IMR-90 (cell line): ENCODE measurements around the gene C5orf52. TPM values are rescaled to one million over a fixed set of nuclear protein-coding genes. Genes with fewer than 3 reads are reported as not detected.
"Not testable (repeated sequence)": the region's sequence is repeated elsewhere in the genome, so short reads cannot be mapped to it uniquely, and the experiment has no call there.

Experiments used
- ATAC-seq: fragments of 200-7000 bp; cut with Tn5 transposase; 2 replicates; pipeline ENCODE4 v1.9.1; 2020; ENCODE audit warnings: low read depth, mild to moderate bottlenecking, moderate library complexity
- BruUV-seq: library from RNA; stranded (reverse); fragments of 400-500 nt; replicated peaks from 2 replicates; lab custom pipeline; 2021; lab: Mats Ljungman, UMichigan
- CTCF ChIA-PET: fragments of 300-600 bp; formaldehyde crosslinking; extraction: SDS; loops from one replicate; lab custom pipeline; 2021; ENCODE audit warnings: antibody characterized with exemption; lab: Yijun Ruan, JAX
- POLR2A ChIA-PET: fragments of 300-600 bp; sonication (Branson Sonifier 250); formaldehyde crosslinking; loops from one replicate; lab custom pipeline; 2022; ENCODE audit warnings: antibody characterized with exemption; ENCODE audit not compliant: unreplicated experiment; lab: Charles Lee
- DNase-seq: peaks from one replicate; pipeline ENCODE4 v3.0.0; 2013
- H2AFZ ChIP-seq: replicated peaks from 2 replicates; pipeline ENCODE3; 2013; ENCODE audit warnings: low read length, mild to moderate bottlenecking; ENCODE audit not compliant: poor library complexity
- H2AK5ac ChIP-seq: 2 replicates; pipeline ENCODE4 v1.6.1; 2013; ENCODE audit warnings: low read depth, low read length, inconsistent platforms
- H2AK9ac ChIP-seq: replicated peaks from 2 replicates; pipeline ENCODE3; 2013; ENCODE audit warnings: mild to moderate bottlenecking, low read depth, low read length, moderate library complexity; ENCODE audit not compliant: poor library complexity
- H2BK120ac ChIP-seq: 2 replicates; pipeline ENCODE4 v1.6.1; 2013; ENCODE audit warnings: low read depth, low read length, inconsistent platforms
- H2BK15ac ChIP-seq: 3 replicates; pipeline ENCODE4 v1.6.1; 2013; ENCODE audit warnings: low read depth, low read length, inconsistent platforms
- H2BK20ac ChIP-seq: 2 replicates; pipeline ENCODE4 v1.6.1; 2013; ENCODE audit warnings: low read depth, mild to moderate bottlenecking, inconsistent platforms, low read length, moderate library complexity
- H2BK5ac ChIP-seq: 2 replicates; pipeline ENCODE4 v1.6.1; 2013; ENCODE audit warnings: mild to moderate bottlenecking, low read depth, low read length, inconsistent platforms; ENCODE audit not compliant: poor library complexity, severe bottlenecking
- H3K14ac ChIP-seq: replicated peaks from 2 replicates; pipeline ENCODE4 v1.6.1; 2013; ENCODE audit warnings: low read depth, low read length, inconsistent platforms
- H3K18ac ChIP-seq: 2 replicates; pipeline ENCODE4 v1.6.1; 2013; ENCODE audit warnings: low read depth, low read length, control low read depth
- H3K23ac ChIP-seq: 2 replicates; pipeline ENCODE4 v1.6.1; 2013; ENCODE audit warnings: low read depth, low read length, inconsistent platforms
- H3K27ac ChIP-seq: 2 replicates; pipeline ENCODE4 v1.5.1; 2013; ENCODE audit warnings: mild to moderate bottlenecking, control low read depth, low read length; ENCODE audit not compliant: insufficient read depth
- H3K27me3 ChIP-seq: 2 replicates; pipeline ENCODE4 v1.6.1; 2013; ENCODE audit warnings: low read length; ENCODE audit not compliant: control insufficient read depth, insufficient read depth
- H3K36me3 ChIP-seq: 2 replicates; pipeline ENCODE4 v1.6.1; 2013; ENCODE audit warnings: low read length, mixed read lengths; ENCODE audit not compliant: control insufficient read depth, insufficient read depth
- H3K4ac ChIP-seq: 2 replicates; pipeline ENCODE4 v1.6.1; 2013; ENCODE audit warnings: low read depth, low read length, inconsistent platforms
- H3K4me1 ChIP-seq: 2 replicates; pipeline ENCODE4 v1.6.1; 2013; ENCODE audit warnings: low read length, mixed read lengths; ENCODE audit not compliant: control insufficient read depth, insufficient read depth
- H3K4me2 ChIP-seq: 2 replicates; pipeline ENCODE4 v1.6.1; 2013; ENCODE audit warnings: low read depth, mild to moderate bottlenecking, control low read depth, low read length, moderate library complexity
- H3K4me3 ChIP-seq: 2 replicates; pipeline ENCODE4 v1.5.1; 2013; ENCODE audit warnings: low read depth, mild to moderate bottlenecking, control low read depth, low read length, moderate library complexity; ENCODE audit not compliant: insufficient read depth
- H3K56ac ChIP-seq: 2 replicates; pipeline ENCODE4 v1.6.1; 2013; ENCODE audit warnings: low read length, inconsistent platforms; ENCODE audit not compliant: insufficient read depth; ENCODE audit errors: extremely low read depth
- H3K79me1 ChIP-seq, 2 experiments: 2 replicates each; pipeline ENCODE4 v1.6.1; 2013; ENCODE audit warnings: low read length in 2 of 2, inconsistent platforms in 1 of 2, low read depth in 1 of 2
- H3K9ac ChIP-seq: 2 replicates; pipeline ENCODE4 v1.6.1; 2013; ENCODE audit warnings: low read depth, low read length, control low read depth
- H3K9me1 ChIP-seq: 2 replicates; pipeline ENCODE4 v1.6.1; 2013; ENCODE audit warnings: low read length, inconsistent platforms; ENCODE audit not compliant: insufficient read depth
- H3K9me3 ChIP-seq: 2 replicates; pipeline ENCODE4 v1.6.1; 2013; ENCODE audit warnings: low read length; ENCODE audit not compliant: control insufficient read depth, insufficient read depth
- H4K20me1 ChIP-seq: 2 replicates; pipeline ENCODE4 v1.6.1; 2013; ENCODE audit warnings: low read length, inconsistent platforms; ENCODE audit not compliant: insufficient read depth
- H4K5ac ChIP-seq: 2 replicates; pipeline ENCODE4 v1.6.1; 2013; ENCODE audit warnings: mild to moderate bottlenecking, low read depth, low read length, control low read depth
- H4K8ac ChIP-seq, 2 experiments: 2 replicates each; pipeline ENCODE4 v1.6.1; 2013; ENCODE audit warnings: low read depth in 2 of 2, low read length in 2 of 2, control low read depth in 1 of 2, inconsistent platforms in 1 of 2
- H4K91ac ChIP-seq: 2 replicates; pipeline ENCODE4 v1.6.1; 2013; ENCODE audit warnings: low read depth, low read length, inconsistent platforms; ENCODE audit not compliant: insufficient read depth
- WGBS, 2 experiments: methylation state at CpG; one replicate each; pipeline versions ENCODE4 v1.1.5 to v1.1.7; 2013; ENCODE audit warnings: missing lambda C conversion rate in 2 of 2; ENCODE audit not compliant: insufficient read length in 1 of 2; ENCODE audit errors: extremely low coverage in 2 of 2; 5-methylcytosine and 5-hydroxymethylcytosine counted together
- dilution Hi-C: fragments of 300-500 bp; cut with HindIII; formaldehyde crosslinking; loops from one replicate; pipeline ENCODE4 v1.14.3; 2018; ENCODE audit warnings: low sequenced_read_pairs; ENCODE audit not compliant: unreplicated experiment
- in situ Hi-C: fragments of 300-500 bp; cut with MboI; formaldehyde crosslinking; loops from 3 replicates; pipeline ENCODE4 v1.14.3; 2019; ENCODE audit warnings: low sequenced_read_pairs, inconsistent platforms, mixed read lengths
- intact Hi-C: fragments of 100-400 bp; cut with micrococcal nuclease; formaldehyde crosslinking; loops from 2 replicates; pipeline ENCODE4 v1.10.0; 2022
- polyA plus RNA-seq, 3 experiments: library from polyadenylated mRNA; depleted of rRNA; stranded (reverse); fragments of >200 nt; gene quantifications; 2 replicates each; pipeline ENCODE4 v1.2.3, GENCODE V29; 2012; ENCODE audit warnings: low replicate concordance in 1 of 3
- total RNA-seq: library from RNA; depleted of rRNA; stranded (reverse); fragments of >200 nt; gene quantifications from 2 replicates; pipeline ENCODE4 v1.2.3, GENCODE V29; 2012

Gene C5orf52
- total and polyA plus RNA-seq, 2 of the 4 experiments (the other 2 are of a cell fraction): not detected

DNA sequence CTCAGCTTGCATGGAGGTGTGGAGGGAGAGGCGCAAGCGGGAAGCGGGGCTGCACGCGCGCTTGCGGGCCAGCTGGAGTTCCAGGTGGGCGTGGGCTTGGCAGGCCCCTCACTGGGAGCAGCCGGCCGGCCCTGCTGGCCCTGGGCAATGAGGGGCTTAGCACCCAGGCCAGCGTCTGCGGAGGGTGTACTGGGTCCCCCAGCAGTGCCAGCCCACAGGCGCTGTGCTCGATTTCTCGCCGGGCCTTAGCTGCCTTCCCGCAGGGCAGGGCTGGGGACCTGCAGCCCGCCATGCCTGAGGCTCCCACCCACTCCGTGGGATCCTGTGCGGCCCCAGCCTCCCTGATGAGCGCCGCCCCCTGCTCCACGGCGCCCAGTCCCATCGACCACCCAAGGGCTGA lies 22.5 kb downstream of the C5orf52 start:
- H3K18ac ChIP-seq, H2BK5ac ChIP-seq, H2AFZ ChIP-seq, H2AK5ac ChIP-seq, H3K36me3 ChIP-seq, H3K27me3 ChIP-seq, H4K91ac ChIP-seq, H3K23ac ChIP-seq, H2BK15ac ChIP-seq, H3K9me3 ChIP-seq, H2AK9ac ChIP-seq, DNase-seq, H3K9ac ChIP-seq, H3K4ac ChIP-seq, H3K4me3 ChIP-seq, H3K4me2 ChIP-seq, H3K79me1 ChIP-seq, H3K14ac ChIP-seq, H2BK120ac ChIP-seq, H3K9me1 ChIP-seq, H4K8ac ChIP-seq, H2BK20ac ChIP-seq, H3K27ac ChIP-seq, BruUV-seq, H4K20me1 ChIP-seq, H3K4me1 ChIP-seq, CTCF ChIA-PET, H4K5ac ChIP-seq, intact Hi-C loops, dilution Hi-C loops, in situ Hi-C loops, ATAC-seq, H3K56ac ChIP-seq: not testable (repeated sequence)
- 90% methylated on average over 2 of the region's 25 CpGs; no CpG with 5 or more reads in 1 of the 2 experiments for WGBS, 2 experiments
- POLR2A ChIA-PET: interaction anchor here (0.6 kb wide), 1 partner anchor 13 kb away, joined by 3 read pairs; no protein-coding TSS in a partner anchor

- H2BK120ac ChIP-seq, H3K4ac ChIP-seq, dilution Hi-C loops, H2BK15ac ChIP-seq, H3K14ac ChIP-seq, H3K18ac ChIP-seq, H4K91ac ChIP-seq, H2AK9ac ChIP-seq, H2BK20ac ChIP-seq, H3K79me1 ChIP-seq, CTCF ChIA-PET, H4K8ac ChIP-seq, H3K4me3 ChIP-seq, POLR2A ChIA-PET, H2BK5ac ChIP-seq, BruUV-seq, H3K56ac ChIP-seq, H3K23ac ChIP-seq, H3K27me3 ChIP-seq, H3K9me1 ChIP-seq, ATAC-seq, H4K5ac ChIP-seq, DNase-seq, H3K4me2 ChIP-seq, H3K4me1 ChIP-seq, in situ Hi-C loops, H3K36me3 ChIP-seq, H2AK5ac ChIP-seq, H3K27ac ChIP-seq, H2AFZ ChIP-seq, H3K9ac ChIP-seq, H4K20me1 ChIP-seq, H3K9me3 ChIP-seq, intact Hi-C loops: not testable (repeated sequence)
- 83% methylated on average over 1 of the region's 3 CpGs; no CpG with 5 or more reads in 1 of the 2 experiments for WGBS, 2 experiments
These were observed 24.8 kb downstream of the C5orf52 start for GRCh38 chr5:157696154-157696553.
